ENCODE data around the gene SEPTIN14.
"Not testable (repeated sequence)": the region's sequence is repeated elsewhere in the genome, so short reads cannot be mapped to it uniquely, and the experiment has no call there.

SEPTIN14 gene

GRCh38 chr7:55784151-55784550 is 78.4 kb downstream of the SEPTIN14 start:
- no peak for DNase-seq (ENCODE audit: low read depth)

GRCh38 chr7:55778631-55779030 is 83.9 kb downstream of the SEPTIN14 start:
- DNase-seq (ENCODE audit: low read depth): no peak

GRCh38 chr7:55776196-55776595 is 86.4 kb downstream of the SEPTIN14 start:
- no peak for DNase-seq (ENCODE audit: low read depth)

- no peak for DNase-seq (ENCODE audit: low read depth)
Measured at GRCh38 chr7:55775051-55775420, 87.5 kb downstream of the SEPTIN14 start.

- no peak for DNase-seq (ENCODE audit: low read depth)
Measured at GRCh38 chr7:55774327-55775050, 88.1 kb downstream of the SEPTIN14 start.

GRCh38 chr7:55770778-55771177 is 91.8 kb downstream of the SEPTIN14 start:
- DNase-seq (ENCODE audit: low read depth): no peak

GRCh38 chr7:55753274-55753862 is 109.2 kb downstream of the SEPTIN14 start:
- not testable (repeated sequence) for DNase-seq (ENCODE audit: low read depth)

- not testable (repeated sequence) for DNase-seq (ENCODE audit: low read depth)
Measured at GRCh38 chr7:55744706-55745105, 117.8 kb downstream of the SEPTIN14 start.

Data from stimulated activated CD8-positive, alpha-beta memory T cell treated with anti-CD3 and anti-CD28 coated beads, Interleukin-15, amount 100 ng/mL, for 24 hours (primary cell).